ENCODE measurements around the gene TSPAN13. TPM values are rescaled to one million over a fixed set of nuclear protein-coding genes. Genes with fewer than 3 reads are reported as not detected.
A peak's percentile ranks its signal among the peaks of the same experiment; 100 is the strongest.

The TSPAN13 gene
- total and polyA plus RNA-seq, 8 donors = 3.6 to 74.5 (median 35.4) TPM

- Histone ChIP-seq H3K4me1 (peaks cover 0 to 26% (median 6%) of the 10 kb centered on the region in 4 donors), H3K27ac (peak overlapping the region in 2 of 5 donors; percentile 14 to 34), H3K9me3 (no peaks in the 10 kb centered on the region), H3K36me3 (no peaks in the 10 kb centered on the region), H3K27me3 (no peaks in the 10 kb centered on the region), H3K4me3 (no peak overlapping the region)
- WGBS, 5 donors = 68 to 77% (median 75%) methylated on average over 3 of the region's 3 CpGs
- intact Hi-C loops (cut with DNase I; ENCODE audit: low total_unique reads) = no loop called here
- TF ChIP-seq CTCF (IDR thresholded peaks at IDR 0.05) = no peak
- no peak for TF ChIP-seq EP300 (IDR thresholded peaks at IDR 0.05)
- no peak for TF ChIP-seq POLR2AphosphoS5 (IDR thresholded peaks at IDR 0.05)
- TF ChIP-seq POLR2A (IDR thresholded peaks at IDR 0.05) = no peak
- DNase-seq = no peak
Measured at GRCh38 chr7:16740623-16740953, 13.0 kb upstream of the TSPAN13 start.

- no peak for TF ChIP-seq CTCF (IDR thresholded peaks at IDR 0.05)
- TF ChIP-seq EP300 (IDR thresholded peaks at IDR 0.05) = no peak
- TF ChIP-seq POLR2A (IDR thresholded peaks at IDR 0.05) = no peak
- TF ChIP-seq POLR2AphosphoS5 (IDR thresholded peaks at IDR 0.05) = no peak
- H3K36me3 ChIP-seq = no peaks in the 10 kb centered on the region
- no peak for DNase-seq
- WGBS, 5 donors = 54 to 94% (median 87%) methylated on average over 1 of the region's 1 CpG
- H3K27ac ChIP-seq = peak overlapping the region in 2 of 5 donors; percentile 14 to 34
- intact Hi-C loops (cut with DNase I; ENCODE audit: low total_unique reads) = no loop called here
- peaks cover 0 to 26% (median 6%) of the 10 kb centered on the region in 4 donors for H3K4me1 ChIP-seq
- no peak overlapping the region for H3K4me3 ChIP-seq
- H3K9me3 ChIP-seq = no peaks in the 10 kb centered on the region
- no peaks in the 10 kb centered on the region for H3K27me3 ChIP-seq
Measured at GRCh38 chr7:16740996-16741395, 12.6 kb upstream of the TSPAN13 start.

GRCh38 chr7:16741676-16742075, 11.9 kb upstream of the TSPAN13 start:
- H3K36me3 ChIP-seq = no peaks in the 10 kb centered on the region
- WGBS, 5 donors = 93 to 100% (median 95%) methylated on average over 1 of the region's 1 CpG
- peaks cover 0 to 26% (median 6%) of the 10 kb centered on the region in 4 donors for H3K4me1 ChIP-seq
- intact Hi-C loops (cut with DNase I; ENCODE audit: low total_unique reads) = no loop called here
- DNase-seq = no peak
- no peak overlapping the region for H3K4me3 ChIP-seq
- TF ChIP-seq EP300 (IDR thresholded peaks at IDR 0.05) = no peak
- TF ChIP-seq POLR2AphosphoS5 (IDR thresholded peaks at IDR 0.05) = no peak
- no peak for TF ChIP-seq POLR2A (IDR thresholded peaks at IDR 0.05)
- no peak for TF ChIP-seq CTCF (IDR thresholded peaks at IDR 0.05)
- no peaks in the 10 kb centered on the region for H3K9me3 ChIP-seq
- H3K27ac ChIP-seq = no peak overlapping the region
- H3K27me3 ChIP-seq = no peaks in the 10 kb centered on the region

- Histone ChIP-seq H3K4me1 (peaks cover 0 to 26% (median 9%) of the 10 kb centered on the region in 4 donors), H3K36me3 (no peaks in the 10 kb centered on the region)
- no peak for DNase-seq
Measured at GRCh38 chr7:16742547-16742946, 11.0 kb upstream of the TSPAN13 start.

More at GRCh38 chr7:16742547-16742946, 11.0 kb upstream of the TSPAN13 start:
- WGBS, 5 donors = 68 to 100% (median 95%) methylated on average over 3 of the region's 3 CpGs
- intact Hi-C loops (cut with DNase I; ENCODE audit: low total_unique reads) = no loop called here
- no peaks in the 10 kb centered on the region for H3K9me3 ChIP-seq
- H3K27me3 ChIP-seq = no peaks in the 10 kb centered on the region
- TF ChIP-seq POLR2A (IDR thresholded peaks at IDR 0.05) = no peak
- TF ChIP-seq EP300 (IDR thresholded peaks at IDR 0.05) = no peak
- no peak for TF ChIP-seq CTCF (IDR thresholded peaks at IDR 0.05)
- TF ChIP-seq POLR2AphosphoS5 (IDR thresholded peaks at IDR 0.05) = no peak
- H3K4me3 ChIP-seq = no peak overlapping the region
- peak overlapping the region in 1 of 5 donors; percentile 33 for H3K27ac ChIP-seq

Measured in stomach (tissue), 9 donors.